Muscle of back (tissue), 13 donors: ENCODE results near the gene OR56A5. TPM values are rescaled to one million over a fixed set of nuclear protein-coding genes. Genes with fewer than 3 reads are reported as not detected.
"Not testable (repeated sequence)": the region's sequence is repeated elsewhere in the genome, so short reads cannot be mapped to it uniquely, and the experiment has no call there.

Experiments
- DNase-seq, 3 donors: peaks; one replicate each; pipeline versions ENCODE4 v3.0.0 to v3.0.0-alpha.2; 2013
- long read RNA-seq, 9 donors: transcript quantifications; one replicate each; lab custom pipeline, GENCODE V29; 2026
- polyA plus RNA-seq, 10 donors: library from polyadenylated mRNA; unstranded; fragments of 120-200 nt; gene quantifications; one replicate each; pipeline ENCODE4 v1.2.1, GENCODE V29; 2013; ENCODE audit not compliant: insufficient read length in 10 of 10

The OR56A5 gene, protein sequence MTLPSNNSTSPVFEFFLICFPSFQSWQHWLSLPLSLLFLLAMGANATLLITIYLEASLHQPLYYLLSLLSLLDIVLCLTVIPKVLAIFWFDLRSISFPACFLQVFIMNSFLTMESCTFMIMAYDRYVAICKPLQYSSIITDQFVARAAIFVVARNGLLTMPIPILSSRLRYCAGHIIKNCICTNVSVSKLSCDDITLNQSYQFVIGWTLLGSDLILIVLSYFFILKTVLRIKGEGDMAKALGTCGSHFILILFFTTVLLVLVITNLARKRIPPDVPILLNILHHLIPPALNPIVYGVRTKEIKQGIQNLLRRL
- polyA plus RNA-seq = not detected
- long read RNA-seq, donor 1 = 0 reads
- long read RNA-seq, donor 2 = 0 reads
- long read RNA-seq, donor 3 = 0 reads
- long read RNA-seq, donor 4 = 0 reads
- long read RNA-seq, donor 5 = 0 reads
- long read RNA-seq, donor 6 = 0 reads
- long read RNA-seq, donor 7 = 0 reads
- long read RNA-seq, donor 8 = 0 reads
- long read RNA-seq, donor 9 = 0 reads

DNA sequence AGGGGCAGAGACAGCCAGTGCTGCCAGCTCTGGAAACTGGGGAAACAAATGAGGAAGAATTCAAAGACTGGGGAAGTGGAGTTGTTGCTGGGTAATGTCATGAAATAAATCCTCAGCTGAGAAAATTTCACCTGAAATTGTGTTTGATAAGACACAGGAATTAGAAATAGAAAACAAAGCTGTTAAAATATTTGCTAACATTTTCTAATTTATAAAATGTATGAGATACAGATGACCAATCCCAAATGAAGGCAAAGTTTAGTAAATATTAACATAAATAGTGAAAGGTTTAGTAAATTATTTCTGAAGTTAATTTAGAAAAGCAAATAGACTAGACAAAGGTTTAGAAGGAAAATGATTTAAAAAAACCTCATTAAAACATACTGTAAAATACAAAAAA, at the start of gene OR56A5:
Gene OR56A5, minus strand, starts transcription at position 101 of the 400 bp plus-strand sequence. Its CDS starts 0 bp downstream, at position 101.
- DNase-seq = no peak

DNA sequence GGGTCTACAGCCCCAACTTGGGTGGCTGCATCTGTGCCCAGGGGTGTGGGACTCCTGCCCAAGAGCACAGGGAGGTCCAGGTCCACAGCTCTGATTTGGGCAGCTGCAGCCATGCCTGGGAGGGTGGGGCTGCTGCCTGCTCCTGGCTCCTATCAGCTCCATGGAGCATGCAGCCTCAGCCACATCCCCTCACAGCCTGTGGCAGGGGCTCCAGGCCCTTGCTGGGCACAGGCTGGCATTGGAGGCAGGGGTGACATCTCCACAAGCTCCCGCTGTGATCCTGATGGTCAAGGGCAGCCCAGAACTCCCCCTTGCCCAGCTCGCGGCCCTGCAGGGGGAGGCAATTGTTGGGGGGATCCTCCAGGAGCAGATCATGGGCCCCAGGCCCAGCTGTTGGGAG, 44.7 kb upstream of the OR56A5 start:
- DNase-seq = no peak

DNA sequence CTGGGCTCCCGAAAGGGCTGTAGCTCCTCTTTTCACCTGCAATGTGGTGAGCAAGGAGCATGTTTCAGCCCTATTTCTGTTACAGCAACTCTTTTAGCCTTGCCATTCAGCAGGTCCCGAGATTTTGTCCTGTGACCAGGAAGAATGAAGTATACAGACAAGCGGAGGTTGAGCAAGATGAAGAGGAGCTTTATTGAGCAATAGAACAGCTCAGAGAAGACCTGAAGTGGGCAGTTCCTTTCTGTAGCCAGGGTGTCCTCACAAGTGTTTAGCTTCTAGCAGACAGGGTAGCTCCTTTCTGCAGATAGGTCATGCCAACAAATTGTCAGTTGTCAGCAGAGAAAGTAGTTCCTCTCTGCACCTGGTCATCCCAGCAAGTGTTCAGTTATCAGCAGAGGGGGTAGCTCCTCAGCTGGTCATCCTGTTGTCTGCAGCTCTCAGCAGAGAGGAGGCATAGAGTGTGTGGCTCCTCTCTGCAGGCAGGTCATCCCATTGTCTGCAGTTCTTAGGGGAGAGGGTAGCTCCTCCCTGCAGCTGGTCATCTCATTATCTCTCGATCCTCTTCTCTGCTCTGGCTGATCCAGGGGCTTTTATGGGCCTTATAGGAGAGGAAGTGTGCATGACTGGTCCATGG, 43.9 kb upstream of the OR56A5 start:
- no peak for DNase-seq

DNA sequence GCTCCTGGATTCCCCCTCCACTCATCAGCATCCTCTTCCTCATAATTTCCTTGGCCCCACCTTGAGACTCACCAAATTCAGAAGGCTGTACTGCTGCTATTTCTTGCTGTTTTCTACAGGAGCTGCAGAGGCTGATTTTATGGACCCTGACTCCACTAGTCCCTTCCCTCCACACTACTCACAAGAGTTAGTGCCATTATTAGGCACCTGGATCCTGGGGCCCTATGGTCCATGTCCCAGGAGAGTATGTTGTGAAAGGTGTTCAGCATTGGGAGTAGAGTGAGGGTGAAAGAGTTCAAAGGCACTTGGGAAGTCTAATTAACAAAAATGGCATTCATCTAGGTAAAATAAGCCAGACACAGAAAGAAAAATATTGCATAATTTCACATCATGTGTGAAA, 38.6 kb upstream of the OR56A5 start, which contains the start of gene OR56A4:
Gene OR56A4, minus strand, starts transcription at position 101 of the 400 bp plus-strand sequence. CDS start 3,954 bp downstream, outside the sequence.
- no peak for DNase-seq

DNA sequence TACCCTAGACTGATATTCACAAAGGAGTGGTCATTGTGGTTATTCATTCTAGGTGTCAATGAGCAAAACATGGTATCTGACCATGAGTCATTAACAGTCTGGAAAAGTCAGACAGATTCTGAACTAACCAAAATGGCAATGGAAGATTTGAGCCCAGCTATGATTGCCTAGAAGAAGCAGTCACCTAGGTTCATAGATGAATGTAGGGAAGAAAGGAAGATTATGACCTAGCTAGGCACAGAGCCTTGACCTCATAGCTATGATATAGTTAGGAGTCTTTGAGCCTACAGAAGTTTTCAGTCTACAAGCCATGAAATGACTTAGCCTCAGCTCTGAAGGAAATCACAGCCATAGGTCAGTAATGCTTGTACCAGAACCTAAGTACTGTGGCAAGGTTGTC, 38.1 kb upstream of the OR56A5 start:
- no peak for DNase-seq

DNA sequence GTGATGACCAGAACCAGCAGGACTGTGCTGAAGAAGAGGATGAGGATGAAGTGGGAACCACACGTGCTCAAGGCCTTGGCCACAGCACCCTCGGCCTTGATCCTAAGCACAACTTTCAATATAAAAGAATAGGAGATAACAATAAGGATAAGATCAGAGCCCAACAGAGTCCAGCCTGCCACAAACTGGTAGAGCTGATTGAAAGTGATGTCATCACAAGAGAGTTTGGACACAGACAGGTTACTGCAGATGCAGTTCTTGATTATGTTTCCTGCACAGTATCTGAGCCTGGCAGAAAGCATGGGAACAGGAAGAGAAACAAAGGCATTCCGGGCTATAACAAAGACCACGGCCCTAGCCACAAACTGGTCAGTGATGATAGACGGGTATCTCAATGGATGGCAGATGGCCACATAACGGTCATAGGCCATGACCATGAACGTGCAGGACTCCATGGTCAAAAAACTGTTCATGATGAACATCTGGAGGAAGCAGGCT, 34.0 kb upstream of the OR56A5 start:
- no peak for DNase-seq

DNA sequence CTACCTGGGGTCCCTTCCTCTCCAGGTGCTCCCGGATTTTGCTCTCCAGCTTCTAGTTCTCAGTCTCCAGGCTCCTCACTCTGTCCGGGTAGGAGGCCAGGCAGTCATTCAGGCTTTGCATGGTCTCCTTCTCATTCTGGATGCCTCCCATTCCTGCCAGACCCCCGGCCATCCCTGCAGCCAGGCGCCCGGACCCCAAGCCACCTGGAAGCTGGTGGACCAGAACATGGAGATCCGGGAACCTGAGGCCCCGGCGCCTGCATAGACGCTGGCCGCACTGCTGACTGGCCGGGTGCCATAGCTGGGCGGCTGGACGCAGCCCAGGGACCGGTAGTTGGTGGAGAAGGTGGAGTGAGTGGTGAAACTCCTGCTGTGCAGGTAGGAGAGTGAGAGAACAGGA, 26.5 kb upstream of the OR56A5 start:
- no peak for DNase-seq

DNA sequence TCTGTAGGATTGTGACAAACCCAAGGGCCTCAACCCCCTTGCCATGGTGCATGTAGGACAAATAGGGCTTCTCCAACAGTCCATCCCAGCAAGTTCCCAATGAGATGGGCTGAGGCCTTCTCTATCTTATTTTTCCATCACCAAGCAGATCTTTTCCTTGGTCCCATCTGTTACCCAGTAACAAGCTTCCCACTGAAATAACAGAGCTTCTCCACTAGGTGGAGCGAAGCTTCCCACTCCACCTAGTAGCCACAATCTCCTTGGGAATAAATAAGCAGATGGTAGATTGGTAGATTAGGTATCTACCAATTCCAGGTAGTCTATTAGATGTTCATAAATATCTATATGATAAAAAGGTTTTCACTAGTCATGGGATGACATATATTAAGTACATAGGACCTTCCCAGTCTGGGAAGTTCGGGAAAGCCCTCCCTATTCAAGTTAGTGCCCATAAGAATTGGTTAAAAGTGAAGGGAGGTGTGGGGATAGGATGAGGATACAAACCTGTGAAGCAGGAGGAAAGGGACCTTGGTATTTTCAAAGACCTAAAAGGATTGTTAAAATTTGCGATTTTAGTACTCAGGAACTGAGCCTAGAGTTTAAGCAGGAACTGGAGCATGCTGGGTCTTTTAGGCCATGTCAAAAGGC, 24.4 kb upstream of the OR56A5 start:
- DNase-seq = no peak

DNA sequence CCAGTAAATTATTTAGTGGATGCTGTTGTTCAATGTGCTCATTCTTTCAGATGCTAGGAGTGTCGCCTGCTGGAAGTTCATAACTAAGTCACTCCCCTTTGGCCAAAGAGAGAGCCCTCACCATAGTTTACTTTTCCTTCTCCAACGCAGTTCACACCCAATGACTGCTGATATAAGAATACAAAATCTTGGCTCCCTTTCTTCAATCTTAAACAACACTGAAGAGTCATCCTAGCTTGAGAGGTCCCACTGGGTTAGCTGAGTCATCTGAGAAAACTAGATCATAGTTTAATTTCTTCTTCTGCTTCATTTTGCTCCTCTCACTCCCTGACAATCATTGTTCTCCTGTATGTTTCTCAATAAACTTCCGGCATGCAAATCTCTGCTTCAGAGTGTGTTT, 23.9 kb upstream of the OR56A5 start:
- DNase-seq = no peak

DNA sequence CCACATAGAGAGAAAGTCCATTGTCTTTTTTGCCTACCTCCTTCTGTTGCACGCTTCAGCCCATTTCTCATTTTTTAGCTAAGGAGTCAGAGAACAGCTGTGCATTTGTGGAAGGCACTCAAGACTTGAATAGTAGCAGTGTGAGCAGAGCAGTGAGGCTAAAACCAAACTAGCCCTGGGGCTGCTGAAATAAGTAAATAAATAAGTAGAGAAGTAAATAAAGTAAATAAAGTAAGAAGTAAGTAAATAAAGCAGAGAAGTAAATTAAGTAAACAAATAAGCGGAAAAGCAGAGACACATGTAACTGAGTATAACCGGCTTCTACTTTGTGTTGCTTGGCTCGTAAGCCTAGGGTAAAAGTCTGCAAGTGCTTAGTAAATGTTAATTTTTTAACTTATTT, 20.9 kb upstream of the OR56A5 start:
- no peak for DNase-seq

DNA sequence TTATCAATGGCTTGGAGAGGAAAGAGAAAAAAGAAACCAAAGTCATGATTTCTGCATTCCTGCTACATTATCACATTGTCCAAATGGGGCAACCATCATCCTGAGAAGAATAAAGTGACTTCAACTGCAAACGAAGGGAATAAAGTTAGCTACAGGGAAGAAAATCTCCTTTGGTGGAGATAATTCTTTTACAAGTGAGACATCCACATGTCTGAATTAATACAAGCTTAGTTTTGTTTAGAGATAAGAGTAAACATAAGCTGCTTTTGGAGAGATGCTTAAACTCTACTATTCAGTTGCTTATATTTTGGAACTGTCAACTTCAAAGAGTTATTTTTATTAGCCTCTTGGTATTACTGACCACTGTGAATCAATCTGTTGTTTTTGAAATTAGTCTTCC, 18.6 kb upstream of the OR56A5 start, which contains the start of gene OR52L1:
Gene OR52L1, minus strand, starts transcription at position 101 of the 400 bp plus-strand sequence. Its CDS starts 55 bp downstream, at position 46.
- no peak for DNase-seq

DNA sequence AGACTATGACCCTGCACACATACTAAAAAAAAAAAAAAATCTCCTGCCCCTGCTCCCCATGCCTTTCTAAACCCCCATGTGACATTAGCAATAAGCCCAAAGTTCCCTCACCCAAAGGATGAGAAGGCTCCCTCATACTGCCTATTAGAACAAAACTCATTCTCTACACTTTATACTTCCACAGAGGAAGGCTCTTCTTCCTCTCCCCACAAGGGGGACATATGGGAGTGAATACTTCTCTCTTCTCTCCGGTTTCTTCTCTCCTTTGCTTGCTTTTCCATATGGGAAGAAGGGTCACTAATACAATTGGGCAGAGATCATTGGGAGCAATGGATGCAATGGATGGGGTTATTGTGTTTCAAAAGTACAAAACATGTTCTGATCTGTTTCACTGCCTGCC, 15.1 kb upstream of the OR56A5 start:
- DNase-seq = no peak

DNA sequence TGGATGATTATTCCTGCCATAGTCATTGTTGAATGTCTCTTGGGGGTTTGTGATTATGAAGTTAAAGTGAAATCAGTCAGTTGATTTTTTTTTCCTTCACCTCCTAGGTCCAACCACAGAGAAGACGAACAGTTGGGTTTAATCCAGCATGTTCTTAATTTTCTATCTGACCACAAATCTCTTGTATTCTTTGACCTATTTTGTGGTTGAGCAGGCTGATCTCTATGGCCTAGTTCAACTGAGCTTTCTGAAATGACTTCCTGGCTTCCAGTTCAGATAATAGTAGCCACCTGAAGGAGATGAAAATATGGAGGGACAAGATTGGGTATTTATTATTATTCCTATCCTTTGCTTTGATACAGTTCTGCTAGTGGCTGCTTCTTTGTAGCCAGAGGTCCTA, 5.2 kb upstream of the OR56A5 start:
- no peak for DNase-seq

DNA sequence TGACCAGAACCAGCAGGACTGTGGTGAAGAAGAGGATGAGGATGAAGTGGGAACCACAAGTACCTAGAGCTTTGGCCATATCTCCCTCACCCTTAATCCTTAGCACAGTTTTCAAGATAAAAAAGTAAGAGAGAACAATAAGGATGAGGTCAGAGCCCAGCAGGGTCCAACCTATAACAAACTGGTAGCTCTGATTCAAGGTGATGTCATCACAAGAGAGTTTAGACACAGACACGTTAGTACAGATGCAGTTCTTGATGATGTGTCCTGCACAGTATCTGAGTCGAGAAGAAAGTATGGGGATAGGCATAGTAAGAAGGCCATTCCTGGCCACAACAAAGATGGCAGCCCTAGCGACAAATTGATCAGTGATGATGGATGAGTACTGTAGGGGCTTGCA, 586 bp downstream of the OR56A5 start:
- no peak for DNase-seq

DNA sequence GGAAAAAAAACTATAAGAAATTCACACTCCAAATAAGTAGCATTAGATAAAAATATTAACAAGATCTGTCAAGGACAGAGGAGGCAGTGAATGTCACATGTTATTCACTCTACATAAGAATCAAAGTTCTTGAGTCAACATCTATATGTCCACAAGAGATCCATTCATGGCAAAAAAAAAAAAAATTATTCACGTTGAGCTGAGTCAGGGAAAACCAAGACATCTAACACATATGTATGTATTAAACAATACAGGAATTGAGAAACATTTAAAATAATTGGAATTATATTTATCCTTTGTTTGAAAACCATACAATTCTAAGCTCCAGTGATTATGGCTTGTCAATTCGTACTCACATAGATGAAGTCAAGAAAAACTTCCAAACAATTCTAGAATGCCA, 1.3 kb downstream of the OR56A5 start:
- DNase-seq = no peak

DNA sequence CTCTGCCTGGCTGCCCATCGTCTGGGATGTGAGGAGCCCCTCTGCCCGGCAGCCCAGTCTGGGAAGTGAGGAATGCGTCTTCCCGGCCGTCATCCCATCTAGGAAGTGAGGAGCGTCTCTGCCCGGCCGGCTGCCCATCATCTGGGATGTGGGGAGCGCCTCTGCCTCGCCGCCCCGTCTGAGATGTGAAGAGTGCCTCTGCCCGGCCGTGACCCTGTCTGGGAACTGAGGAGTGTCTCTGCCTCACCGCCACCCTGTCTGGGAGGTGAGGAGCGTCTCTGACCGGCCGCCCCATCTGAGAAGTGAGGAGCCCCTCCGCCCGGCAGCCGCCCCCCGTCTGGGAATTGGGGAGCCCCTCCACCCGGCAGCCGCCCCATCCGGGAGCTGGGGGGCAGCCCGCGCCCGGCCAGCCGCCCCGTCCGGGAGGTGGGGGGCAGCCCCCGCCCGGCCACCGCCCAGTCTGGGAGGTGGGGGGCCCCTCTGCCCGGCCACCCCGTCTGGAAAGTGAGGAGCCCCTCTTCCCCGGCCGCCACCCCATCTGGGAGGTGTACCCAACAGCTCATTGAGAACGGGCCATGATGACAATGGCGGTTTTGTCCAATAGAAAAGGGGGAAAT, 7.5 kb downstream of the OR56A5 start:
- not testable (repeated sequence) for DNase-seq

DNA sequence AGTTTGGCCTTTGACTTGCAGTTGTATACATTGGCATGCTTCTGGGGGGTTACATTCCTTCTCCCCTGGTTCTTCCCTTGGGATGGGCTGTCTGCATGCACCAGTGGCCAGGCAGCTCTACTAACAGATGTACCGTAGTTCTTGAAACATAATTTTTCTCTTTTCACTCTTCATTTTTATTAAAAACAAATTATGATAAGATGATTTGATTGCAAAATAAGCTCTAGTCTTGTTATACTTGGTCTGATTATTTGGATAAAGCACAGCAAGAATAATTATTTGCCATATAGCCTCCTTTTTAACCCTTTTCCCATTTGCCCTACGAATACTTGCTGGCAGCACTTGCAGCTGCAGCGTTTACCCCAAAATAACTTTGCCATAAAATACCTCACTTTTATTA, 12.7 kb downstream of the OR56A5 start:
- DNase-seq = no peak

DNA sequence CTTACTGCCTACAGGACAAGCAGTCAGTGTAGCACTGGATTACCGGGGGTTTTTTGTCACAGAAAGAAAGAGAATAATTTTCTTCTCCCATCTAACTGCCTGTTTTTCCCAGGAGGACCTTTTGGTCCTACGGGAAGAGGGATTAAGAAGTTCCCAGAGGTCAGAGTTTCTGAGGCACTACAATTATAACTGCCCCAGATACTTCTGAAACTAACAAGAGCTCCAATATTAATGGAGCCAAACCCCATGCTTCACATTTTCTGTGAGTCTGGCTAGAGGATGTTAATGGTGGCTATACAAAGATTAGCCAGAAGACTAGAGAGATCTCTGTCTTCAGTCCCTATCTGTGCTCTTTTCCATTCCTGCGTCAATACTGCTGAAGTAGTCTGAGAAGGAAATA, 26.3 kb downstream of the OR56A5 start, which contains the start of gene OR56A3:
Gene OR56A3, plus strand, starts transcription at position 301 of the 400 bp plus-strand sequence. CDS start 5,096 bp downstream, outside the sequence.
- DNase-seq = no peak

DNA sequence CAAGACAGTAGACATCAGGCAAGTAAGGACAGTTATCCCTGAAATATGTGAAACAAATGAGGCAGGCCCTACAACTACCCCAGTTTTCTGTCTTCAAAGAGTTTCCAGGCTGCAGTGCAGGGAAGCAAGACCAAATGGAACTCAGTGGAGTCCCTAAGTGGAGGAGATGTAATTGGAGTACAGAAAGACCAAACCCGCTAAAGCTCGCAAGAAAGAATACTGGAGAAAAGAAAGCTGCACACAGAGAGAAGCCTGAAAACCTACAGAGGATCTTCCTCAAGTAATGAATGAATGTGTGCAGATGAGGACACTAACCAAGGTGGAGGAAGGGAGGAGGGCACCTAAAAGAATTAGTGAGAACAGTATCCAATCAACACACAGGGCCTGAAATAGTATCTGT, 27.5 kb downstream of the OR56A5 start:
- DNase-seq = no peak

DNA sequence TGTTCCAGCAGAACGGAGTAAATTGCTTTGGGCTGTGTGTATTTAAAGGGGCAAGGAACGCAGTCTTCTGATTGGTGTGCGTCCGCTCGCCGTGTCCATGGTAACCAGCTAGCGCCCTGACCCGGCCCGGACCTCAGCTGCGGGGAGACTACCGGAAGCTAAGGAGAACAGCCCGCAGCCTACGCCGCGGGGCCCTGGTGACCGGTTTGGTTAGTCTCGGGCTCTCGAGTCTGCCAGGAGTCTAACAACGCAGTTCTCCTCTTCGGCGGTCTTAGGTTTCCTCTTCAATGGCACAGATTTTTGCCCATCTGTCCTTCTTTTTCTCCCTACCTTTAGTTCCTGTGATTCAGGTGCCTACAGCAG, 29.7 kb downstream of the OR56A5 start:
- no peak for DNase-seq

DNA sequence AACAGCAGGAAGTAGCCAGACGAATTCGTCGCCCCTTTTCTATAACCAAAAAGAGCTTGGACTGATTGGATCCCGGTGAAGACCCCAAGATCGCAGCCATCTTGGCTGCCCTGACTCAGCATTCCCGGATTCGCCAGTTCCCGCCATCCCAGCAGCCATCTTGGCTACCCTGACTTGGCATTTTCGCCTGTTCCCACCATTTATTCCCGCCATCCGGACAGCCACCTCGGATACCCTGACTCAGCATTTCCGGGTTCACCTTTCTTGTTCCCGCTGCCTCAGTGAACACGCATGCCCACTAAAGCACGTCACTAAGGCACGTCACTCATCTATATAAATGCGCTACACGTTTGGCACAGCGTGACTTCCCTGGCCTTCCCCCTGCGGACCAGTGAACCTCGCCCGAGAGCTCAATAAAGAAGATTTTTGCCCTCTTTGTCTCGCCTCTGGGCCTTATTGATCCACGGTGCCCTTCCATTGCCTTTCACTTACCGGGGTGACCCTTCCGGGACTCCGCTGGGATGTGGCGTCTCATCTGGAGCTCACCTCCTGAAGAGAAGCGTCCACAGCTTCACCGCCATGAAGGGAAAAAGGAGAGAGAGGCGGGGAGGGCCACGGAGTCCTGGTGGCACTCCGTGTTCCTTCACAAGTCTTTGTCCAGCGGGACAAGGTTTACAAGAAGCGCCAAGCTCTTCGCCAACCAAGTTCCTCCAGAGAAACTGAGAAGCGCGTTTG, 30.3 kb downstream of the OR56A5 start:
- DNase-seq = no peak
